ENCODE measurements around the gene ABCC1.
"Not testable (repeated sequence)": the region's sequence is repeated elsewhere in the genome, so short reads cannot be mapped to it uniquely, and the experiment has no call there.

The ABCC1 gene

GRCh38 chr16:16084874-16085273 lies 135.5 kb downstream of the ABCC1 start:
- DNase-seq: no peak

- DNase-seq: no peak
Observed at GRCh38 chr16:16086653-16087446, 137.4 kb downstream of the ABCC1 start.

GRCh38 chr16:16090238-16090637 lies 140.8 kb downstream of the ABCC1 start:
- no peak for DNase-seq

GRCh38 chr16:16092925-16093627 lies 143.7 kb downstream of the ABCC1 start:
- DNase-seq: peak; percentile 38 to 64 (median 58)

GRCh38 chr16:16093628-16094332 lies 144.4 kb downstream of the ABCC1 start:
- no peak for DNase-seq

GRCh38 chr16:16095646-16096045 lies 146.2 kb downstream of the ABCC1 start:
- DNase-seq: no peak

GRCh38 chr16:16096121-16096857 lies 146.9 kb downstream of the ABCC1 start:
- DNase-seq: peak in 1 of 4 experiments; percentile 18

- DNase-seq: no peak
Observed at GRCh38 chr16:16096858-16097213, 147.4 kb downstream of the ABCC1 start.

- no peak for DNase-seq
Observed at GRCh38 chr16:16099320-16099719, 149.9 kb downstream of the ABCC1 start.

- DNase-seq: peak in 3 of 4 experiments; percentile 22 to 40 (median 35)
Observed at GRCh38 chr16:16100631-16101030, 151.2 kb downstream of the ABCC1 start.

- no peak for DNase-seq
Observed at GRCh38 chr16:16101585-16101984, 152.2 kb downstream of the ABCC1 start.

- no peak for DNase-seq
Observed at GRCh38 chr16:16102738-16103137, 153.3 kb downstream of the ABCC1 start.

GRCh38 chr16:16104132-16104803 lies 154.9 kb downstream of the ABCC1 start:
- not testable (repeated sequence) for DNase-seq

GRCh38 chr16:16104804-16105141 lies 155.4 kb downstream of the ABCC1 start:
- not testable (repeated sequence) for DNase-seq

GRCh38 chr16:16105646-16106045 lies 156.2 kb downstream of the ABCC1 start:
- DNase-seq: no peak

- no peak for DNase-seq
Observed at GRCh38 chr16:16106466-16106865, 157.1 kb downstream of the ABCC1 start.

GRCh38 chr16:16107839-16108238 lies 158.4 kb downstream of the ABCC1 start:
- DNase-seq: no peak

- no peak for DNase-seq
Observed at GRCh38 chr16:16108759-16109158, 159.3 kb downstream of the ABCC1 start.

- DNase-seq: peak in 3 of 4 experiments; percentile 7 to 10 (median 8)
Observed at GRCh38 chr16:16109453-16110110, 160.2 kb downstream of the ABCC1 start.

GRCh38 chr16:16110111-16110490 lies 160.7 kb downstream of the ABCC1 start:
- DNase-seq: no peak

GRCh38 chr16:16111639-16112038 lies 162.2 kb downstream of the ABCC1 start:
- no peak for DNase-seq
